ENCODE measurements around the gene DNAH6.

DNAH6 gene

GRCh38 chr2:84697895-84698294 is 181.6 kb downstream of the DNAH6 start:
- no peak for DNase-seq (ENCODE audit: low spot score)

DNA sequence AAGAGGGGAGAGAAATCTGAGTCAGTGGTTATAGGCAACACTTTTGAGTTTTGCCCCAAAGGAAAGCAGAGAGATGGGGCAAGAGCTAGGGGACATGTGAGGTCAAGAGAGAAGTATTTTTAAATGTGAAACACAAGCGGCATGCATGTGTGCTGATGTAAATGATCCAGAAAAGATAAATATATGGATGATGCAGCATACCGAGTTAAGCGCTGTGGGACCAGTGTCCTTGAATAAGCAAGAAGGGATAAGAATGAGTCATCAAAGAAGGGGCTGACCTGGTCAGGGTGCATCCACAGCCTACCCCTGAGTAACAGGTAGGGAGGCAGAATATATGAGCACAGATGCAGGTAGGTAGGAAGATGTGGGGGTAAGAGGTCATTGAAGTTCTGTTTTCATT is 183.7 kb downstream of the DNAH6 start:
- DNase-seq (ENCODE audit: low spot score) = no peak

- no peak for DNase-seq (ENCODE audit: low spot score)
These were observed 185.6 kb downstream of the DNAH6 start for GRCh38 chr2:84701880-84702279.

GRCh38 chr2:84702941-84703340 is 186.6 kb downstream of the DNAH6 start:
- no peak for DNase-seq (ENCODE audit: low spot score)

- DNase-seq (ENCODE audit: low spot score) = no peak
These were observed 187.5 kb downstream of the DNAH6 start for GRCh38 chr2:84703831-84704230.

- DNase-seq (ENCODE audit: low spot score) = no peak
These were observed 188.4 kb downstream of the DNAH6 start for GRCh38 chr2:84704505-84705244.

GRCh38 chr2:84705858-84706257 is 189.6 kb downstream of the DNAH6 start:
- DNase-seq (ENCODE audit: low spot score) = no peak

GRCh38 chr2:84708442-84708841 is 192.1 kb downstream of the DNAH6 start:
- no peak for DNase-seq (ENCODE audit: low spot score)

DNA sequence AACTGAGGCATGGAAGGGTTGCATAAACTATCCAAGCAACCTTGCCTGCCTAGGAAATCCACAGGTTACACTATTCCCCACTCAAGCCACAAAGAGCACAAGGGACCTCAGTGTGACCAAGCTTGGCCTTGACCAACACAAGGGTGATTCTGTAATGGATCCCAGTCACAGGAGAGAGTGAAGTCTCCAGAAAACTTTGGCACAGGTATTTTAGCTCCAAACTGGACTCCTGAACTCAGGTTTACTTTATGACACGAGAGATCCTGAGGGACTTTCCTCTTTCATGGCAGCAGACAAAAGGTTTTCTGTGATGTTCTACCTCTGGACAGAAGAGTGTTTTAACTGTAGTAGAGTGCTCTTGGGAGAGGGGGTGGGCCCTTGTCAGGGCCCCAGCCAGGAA is 195.4 kb downstream of the DNAH6 start:
- DNase-seq (ENCODE audit: low spot score) = no peak

DNA sequence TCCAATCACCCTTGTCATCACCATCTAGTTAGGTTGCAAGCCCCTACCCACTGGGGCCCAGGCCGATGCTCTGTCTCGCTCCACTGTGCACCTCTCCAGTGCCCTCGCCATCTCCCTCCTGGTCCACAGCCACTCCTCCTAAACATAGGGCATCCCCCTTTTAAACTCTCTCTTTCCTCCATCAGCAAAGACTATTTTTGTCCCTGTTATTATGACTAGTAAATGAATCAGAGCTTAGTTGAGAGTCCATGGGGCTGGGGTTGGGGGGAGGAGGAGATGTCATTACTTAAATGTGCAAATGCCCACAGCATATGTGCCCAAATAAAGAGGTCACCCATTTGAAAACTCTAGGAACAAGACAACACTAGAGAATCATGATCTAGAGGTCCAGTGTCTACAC is 197.1 kb downstream of the DNAH6 start:
- no peak for DNase-seq (ENCODE audit: low spot score)

DNA sequence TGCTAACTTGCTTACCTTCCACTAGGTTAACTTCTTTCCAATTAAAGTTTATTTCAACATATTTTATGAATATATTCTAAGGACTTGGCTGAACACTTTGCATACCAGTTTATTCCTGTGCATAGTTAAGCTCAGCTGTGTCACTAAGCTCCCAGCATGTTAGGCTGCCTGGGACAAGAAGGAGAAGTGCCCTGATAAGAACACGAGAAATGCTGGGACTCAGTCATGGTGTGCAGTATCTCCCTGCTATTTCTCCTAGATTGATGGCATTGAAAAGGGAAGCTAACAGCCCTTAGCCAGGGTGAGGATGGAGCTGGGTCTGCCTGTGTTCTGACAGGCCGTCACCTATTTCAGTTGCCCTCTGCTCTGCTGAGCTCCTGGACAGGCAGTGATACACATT is 200.3 kb downstream of the DNAH6 start:
- DNase-seq (ENCODE audit: low spot score) = no peak

GRCh38 chr2:84717302-84717701 is 201.0 kb downstream of the DNAH6 start:
- DNase-seq (ENCODE audit: low spot score) = no peak

DNA sequence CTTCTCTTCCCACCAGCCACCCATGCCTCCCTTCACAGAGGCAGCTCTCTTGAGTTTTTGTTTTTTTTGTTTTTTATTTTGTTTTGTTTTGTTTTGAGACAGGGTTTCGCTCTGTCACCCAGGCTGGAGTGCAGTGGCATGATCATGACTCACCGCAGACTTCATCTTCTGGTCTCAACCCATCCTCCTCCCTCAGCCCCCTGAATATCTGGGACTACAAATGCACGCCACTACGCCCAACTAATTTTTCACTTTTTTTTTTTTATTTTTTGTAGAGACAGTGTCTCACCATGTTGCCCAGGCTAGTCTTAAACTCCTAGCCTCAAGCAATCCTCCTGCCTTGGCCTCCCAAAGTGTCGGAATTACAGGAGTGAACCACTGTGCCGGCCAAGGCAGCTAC is 203.1 kb downstream of the DNAH6 start:
- no peak for DNase-seq (ENCODE audit: low spot score)

GRCh38 chr2:84723831-84724230 is 207.5 kb downstream of the DNAH6 start:
- DNase-seq (ENCODE audit: low spot score) = no peak

DNA sequence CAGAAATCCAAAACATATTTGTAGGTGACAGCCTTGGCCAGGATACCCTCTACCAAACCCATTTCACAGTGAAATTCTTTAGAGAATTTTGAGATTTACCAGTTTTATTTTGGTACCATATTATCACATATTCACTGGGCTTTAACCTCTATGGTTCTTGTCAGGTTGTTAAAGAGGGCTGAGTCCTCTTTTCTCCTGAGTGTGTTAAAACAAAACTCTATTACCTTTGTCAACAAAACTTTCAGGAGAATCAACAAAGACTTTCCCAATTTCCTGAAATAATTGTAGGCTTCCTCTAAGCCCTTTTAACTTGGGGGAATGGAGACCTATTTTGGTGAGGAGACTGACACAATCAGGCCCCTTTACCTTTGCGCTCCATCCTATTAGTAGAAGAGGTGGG is 209.4 kb downstream of the DNAH6 start:
- DNase-seq (ENCODE audit: low spot score) = no peak

- DNase-seq (ENCODE audit: low spot score) = no peak
These were observed 211.0 kb downstream of the DNAH6 start for GRCh38 chr2:84727315-84727714.

- no peak for DNase-seq (ENCODE audit: low spot score)
These were observed 212.9 kb downstream of the DNAH6 start for GRCh38 chr2:84729224-84729623.

DNA sequence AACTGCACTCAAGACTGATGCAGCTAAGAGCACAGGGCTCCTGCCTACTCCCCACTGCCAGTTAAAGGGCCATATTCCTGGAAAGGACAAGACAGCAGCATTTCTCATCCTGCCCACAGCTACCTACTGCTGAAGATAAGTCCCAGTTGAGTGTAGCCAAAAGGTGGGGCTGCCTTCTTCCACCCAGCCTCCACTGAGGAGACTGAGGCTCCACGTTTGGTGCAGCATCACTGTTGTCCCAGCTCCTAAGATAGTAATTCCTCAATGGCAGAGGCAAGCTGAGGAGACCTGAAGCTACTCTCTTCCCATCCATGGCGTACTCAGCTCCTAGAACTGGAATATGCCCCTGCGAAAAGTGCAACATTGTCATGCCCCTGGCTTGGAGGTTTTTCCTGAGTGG is 214.9 kb downstream of the DNAH6 start:
- no peak for DNase-seq (ENCODE audit: low spot score)

DNA sequence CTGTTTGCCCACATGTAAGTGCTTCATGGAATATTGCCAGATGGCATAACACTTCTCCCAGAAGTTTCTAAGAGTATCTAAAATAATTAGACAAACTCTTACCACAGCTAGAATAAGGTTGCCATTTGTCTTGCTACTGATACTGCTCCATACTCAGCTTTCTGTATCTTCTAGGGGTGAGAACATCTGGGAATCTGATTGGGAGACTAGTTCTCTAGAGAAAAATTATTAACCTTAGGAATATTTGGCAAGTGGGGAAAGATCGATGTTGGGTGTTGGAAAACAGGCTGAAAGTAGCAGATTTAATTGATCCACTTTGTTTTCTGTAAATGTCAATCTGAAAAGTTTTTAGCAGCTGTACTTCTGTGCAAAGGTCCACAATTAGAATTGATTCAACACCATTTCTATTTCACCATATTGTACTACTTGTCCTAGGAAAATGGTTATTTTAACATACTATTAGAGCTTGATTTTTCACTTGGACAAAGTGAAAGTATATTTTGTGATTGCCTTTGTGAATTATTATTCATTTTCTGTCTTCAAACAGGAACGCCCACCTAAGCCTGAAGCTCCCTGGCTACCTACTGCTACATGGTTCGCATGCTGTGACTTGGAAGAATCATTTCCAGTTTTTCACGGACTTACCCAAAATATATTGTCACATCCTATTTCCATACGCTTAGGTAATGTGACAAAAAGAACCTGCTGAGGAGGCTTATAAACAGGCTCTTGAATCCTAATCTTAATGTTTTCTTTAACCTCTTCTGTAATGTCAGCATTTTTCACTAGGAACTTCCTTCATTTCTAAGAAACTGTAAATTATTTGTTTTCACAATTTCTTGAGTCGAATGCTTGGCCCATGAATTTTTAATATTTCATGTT is 216.8 kb downstream of the DNAH6 start:
- no peak for DNase-seq (ENCODE audit: low spot score)

GRCh38 chr2:84735389-84735788 is 219.1 kb downstream of the DNAH6 start:
- no peak for DNase-seq (ENCODE audit: low spot score)

DNA sequence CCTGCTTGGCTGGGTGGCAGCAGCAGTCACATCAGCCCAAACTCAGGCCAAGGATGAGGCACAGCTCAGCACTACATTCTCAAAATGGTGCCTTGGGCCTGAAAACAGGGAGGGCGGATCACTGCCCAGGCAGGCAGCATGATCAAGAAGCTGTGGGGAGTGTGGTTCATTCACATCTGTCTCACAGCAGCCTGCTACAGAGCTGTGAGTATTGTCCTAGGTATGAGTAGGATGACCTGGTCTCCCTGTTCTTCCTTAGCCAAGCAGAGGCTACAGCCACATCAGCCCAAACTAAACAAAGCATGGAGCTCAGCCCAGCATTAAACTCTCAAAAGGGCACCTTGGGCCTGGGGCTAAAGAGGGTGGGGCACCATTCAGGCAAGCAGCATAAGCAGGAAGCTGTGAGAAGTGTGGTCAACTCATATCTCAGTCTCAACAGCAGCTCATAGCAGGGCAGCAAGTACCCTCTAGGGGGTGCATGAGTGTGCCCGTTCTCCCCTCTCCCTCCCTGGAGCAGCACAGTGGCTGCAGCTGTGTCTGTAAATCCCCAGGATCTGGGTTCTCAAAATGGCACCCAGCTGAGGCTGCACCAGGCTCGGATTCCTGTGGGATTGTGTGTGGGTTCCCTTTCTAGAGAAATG is 225.0 kb downstream of the DNAH6 start:
- peak; percentile 41 for DNase-seq (ENCODE audit: low spot score)

DNA sequence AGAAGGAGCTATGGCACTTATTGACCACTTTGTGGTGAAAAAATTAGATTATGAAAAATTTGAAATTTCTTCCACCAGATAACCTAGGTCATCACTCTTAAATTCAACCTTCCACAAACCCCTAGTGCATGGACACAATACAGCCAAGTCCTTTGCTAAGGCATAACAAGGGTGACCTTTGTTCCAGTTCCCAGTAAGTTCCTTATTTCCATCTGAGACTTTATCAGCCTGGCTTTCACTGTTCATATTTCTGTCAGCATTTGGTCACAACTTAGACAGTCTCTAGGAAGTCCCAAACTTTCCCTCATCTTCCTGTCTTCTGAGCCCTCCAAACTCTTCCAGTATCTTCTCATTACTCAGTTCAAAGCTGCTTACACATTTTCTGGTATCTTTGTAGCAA is 232.0 kb downstream of the DNAH6 start:
- no peak for DNase-seq (ENCODE audit: low spot score)

GRCh38 chr2:84749442-84749841 is 233.1 kb downstream of the DNAH6 start:
- DNase-seq (ENCODE audit: low spot score) = no peak

All from NAMALWA (cell line).